ENCODE measurements around the gene GATA5.

GATA5 gene

DNA sequence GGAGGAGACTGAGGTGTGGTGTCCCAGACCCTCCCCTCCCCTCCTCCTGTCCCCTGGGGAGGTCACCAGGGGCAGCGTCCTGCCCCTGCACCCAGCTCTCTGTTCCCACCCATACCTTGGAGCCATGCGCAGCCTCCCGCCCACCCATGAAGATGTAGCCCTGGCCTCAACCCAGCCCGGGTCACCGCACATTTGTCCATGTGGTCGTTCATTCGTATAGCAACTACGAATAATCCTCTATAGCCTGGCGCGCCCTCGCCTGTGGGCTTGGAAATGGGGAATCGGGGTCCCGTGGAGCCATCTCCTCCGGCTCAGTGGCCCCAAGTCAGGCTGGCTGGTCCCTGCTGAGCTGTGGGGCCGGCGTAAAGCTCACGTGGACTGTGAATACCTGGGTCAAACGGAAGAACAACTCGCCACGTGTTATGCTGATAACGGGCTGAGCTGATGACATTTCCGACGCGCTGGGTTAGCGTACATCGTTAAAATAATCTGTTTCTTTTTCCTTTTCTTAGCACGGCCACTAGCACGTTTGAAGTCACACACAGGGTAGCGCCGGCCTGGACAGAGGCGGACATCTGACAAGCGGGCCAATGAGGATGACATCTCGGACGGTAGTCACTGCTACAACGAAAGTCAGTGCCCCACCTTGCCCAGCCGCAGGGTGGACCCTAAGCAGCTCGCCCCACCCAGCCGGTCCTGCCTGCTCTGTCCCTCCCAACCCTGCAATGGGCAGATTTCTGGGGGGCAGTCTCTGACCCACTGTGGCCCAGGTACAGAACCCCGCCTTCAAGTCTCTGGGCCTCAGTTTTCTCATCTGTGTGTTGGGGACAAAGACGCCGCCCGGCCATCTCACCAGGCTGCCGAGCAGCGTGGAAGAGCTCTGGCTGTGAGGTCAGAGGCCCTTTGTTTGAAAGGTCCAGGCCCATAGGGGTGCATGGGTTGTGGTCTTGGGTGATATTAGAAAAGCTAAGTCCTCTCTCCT lies 28.6 kb downstream of the GATA5 start:
- Histone ChIP-seq H3K4me1 (ENCODE audit: control insufficient read depth in 2 of 2, insufficient read depth in 2 of 2, low read length in 2 of 2) (no peaks in the 10 kb centered on the region), H3K9me3 (ENCODE audit: control insufficient read depth in 2 of 2, low read length in 2 of 2) (no peaks in the 10 kb centered on the region), H3K4me3 (ENCODE audit: low read length in 2 of 2) (no peak overlapping the region), H3K36me3 (ENCODE audit: control insufficient read depth in 2 of 2, insufficient read depth in 2 of 2, low read length in 2 of 2) (no peaks in the 10 kb centered on the region), H3K27me3 (ENCODE audit: control insufficient read depth in 2 of 2, insufficient read depth in 2 of 2, low read length in 2 of 2) (peaks cover 0 to 6% of the 10 kb centered on the region in 2 donors), H3K9ac (ENCODE audit: low read depth in 1 of 2, low read length in 2 of 2) (no peak overlapping the region), H3K27ac (ENCODE audit: low read depth in 2 of 2, low read length in 2 of 2) (no peak overlapping the region)

DNA sequence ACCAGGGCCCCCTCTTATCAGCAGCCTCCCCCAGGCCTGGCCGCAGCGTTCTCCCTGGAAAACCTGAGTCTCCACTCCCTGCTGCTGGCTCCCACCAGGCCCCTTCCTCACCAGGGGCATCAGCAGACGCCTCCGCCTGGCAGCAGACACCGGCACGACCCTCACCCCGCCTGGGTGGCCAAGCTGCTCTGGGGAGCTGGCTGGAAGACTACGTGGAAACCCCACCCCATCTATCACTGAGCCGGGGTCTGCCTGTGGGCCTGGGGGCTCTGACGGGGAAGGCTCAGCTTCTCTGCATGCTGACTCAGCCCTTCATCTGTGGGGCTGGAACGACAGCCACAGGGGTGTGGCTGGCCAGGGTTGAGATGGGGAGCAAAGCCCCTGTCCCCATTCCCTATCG lies 29.3 kb downstream of the GATA5 start:
- no peak overlapping the region for H3K27ac ChIP-seq (ENCODE audit: low read depth in 2 of 2, low read length in 2 of 2)
- H3K36me3 ChIP-seq (ENCODE audit: control insufficient read depth in 2 of 2, insufficient read depth in 2 of 2, low read length in 2 of 2) = no peaks in the 10 kb centered on the region
- H3K4me1 ChIP-seq (ENCODE audit: control insufficient read depth in 2 of 2, insufficient read depth in 2 of 2, low read length in 2 of 2) = no peaks in the 10 kb centered on the region
- H3K27me3 ChIP-seq (ENCODE audit: control insufficient read depth in 2 of 2, insufficient read depth in 2 of 2, low read length in 2 of 2) = peaks cover 0 to 4% of the 10 kb centered on the region in 2 donors
- H3K9me3 ChIP-seq (ENCODE audit: control insufficient read depth in 2 of 2, low read length in 2 of 2) = no peaks in the 10 kb centered on the region
- H3K4me3 ChIP-seq (ENCODE audit: low read length in 2 of 2) = no peak overlapping the region
- H3K9ac ChIP-seq (ENCODE audit: low read depth in 1 of 2, low read length in 2 of 2) = no peak overlapping the region

DNA sequence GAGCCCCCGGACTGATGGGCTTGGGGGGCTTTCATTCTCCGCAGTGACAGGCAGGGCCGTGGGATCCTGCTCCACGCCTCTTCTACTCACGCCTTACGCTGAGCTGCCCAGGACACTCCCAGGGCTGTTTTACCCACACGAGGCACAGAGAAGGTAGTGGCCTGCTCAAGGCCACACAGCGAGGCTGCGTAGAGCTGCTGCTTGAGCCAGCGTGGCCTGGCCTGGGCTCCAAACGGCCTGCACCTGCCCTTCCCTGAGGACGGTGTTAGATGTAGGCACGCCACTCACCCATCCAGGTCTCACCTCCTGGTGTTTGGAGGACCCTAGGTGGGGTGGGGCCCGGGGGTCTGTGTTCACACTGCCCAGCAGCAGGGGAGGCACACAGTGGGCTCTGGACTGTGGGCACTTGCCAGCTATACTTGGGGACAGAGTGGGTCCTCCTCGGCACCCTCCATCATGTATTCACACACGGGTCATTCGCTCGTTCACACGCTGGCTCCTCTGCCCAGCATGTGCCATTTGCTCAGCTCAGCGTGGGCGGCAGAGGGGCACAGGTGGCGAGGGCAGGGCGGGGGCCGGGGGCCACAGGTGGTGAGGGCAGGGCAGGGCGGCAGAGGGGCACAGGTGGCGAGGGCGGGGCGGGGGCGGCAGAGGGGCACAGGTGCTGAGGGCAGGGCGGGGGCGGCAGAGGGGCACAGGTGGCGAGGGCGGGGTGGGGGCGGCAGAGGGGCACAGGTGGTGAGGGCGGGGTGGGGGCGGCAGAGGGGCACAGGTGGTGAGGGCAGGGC lies 30.0 kb downstream of the GATA5 start:
- H3K27ac ChIP-seq (ENCODE audit: low read depth in 2 of 2, low read length in 2 of 2) = no peak overlapping the region
- H3K36me3 ChIP-seq (ENCODE audit: control insufficient read depth in 2 of 2, insufficient read depth in 2 of 2, low read length in 2 of 2) = no peaks in the 10 kb centered on the region
- H3K27me3 ChIP-seq (ENCODE audit: control insufficient read depth in 2 of 2, insufficient read depth in 2 of 2, low read length in 2 of 2) = peaks cover 0 to 4% of the 10 kb centered on the region in 2 donors
- no peaks in the 10 kb centered on the region for H3K9me3 ChIP-seq (ENCODE audit: control insufficient read depth in 2 of 2, low read length in 2 of 2)
- no peak overlapping the region for H3K9ac ChIP-seq (ENCODE audit: low read depth in 1 of 2, low read length in 2 of 2)
- H3K4me1 ChIP-seq (ENCODE audit: control insufficient read depth in 2 of 2, insufficient read depth in 2 of 2, low read length in 2 of 2) = no peaks in the 10 kb centered on the region
- no peak overlapping the region for H3K4me3 ChIP-seq (ENCODE audit: low read length in 2 of 2)

DNA sequence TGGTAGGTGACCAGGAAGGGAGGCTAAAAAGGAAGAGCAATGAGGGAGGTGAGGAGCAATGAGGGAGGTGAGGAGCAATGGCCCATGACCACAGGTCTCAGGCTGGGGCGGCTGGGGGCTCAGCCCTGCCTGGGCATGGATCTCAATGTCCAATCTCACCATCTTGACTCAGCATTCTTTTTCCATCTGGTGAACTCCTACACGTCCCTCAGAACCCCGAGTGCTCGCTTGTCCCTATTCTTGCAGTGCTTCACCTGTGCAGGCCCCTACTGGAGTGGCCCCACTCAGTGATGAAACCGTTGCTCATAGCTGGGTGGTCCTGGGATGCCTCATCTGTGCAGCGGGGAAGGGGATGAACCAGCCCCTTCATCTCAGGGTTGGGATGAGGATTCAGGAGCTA lies 31.5 kb downstream of the GATA5 start:
- H3K4me1 ChIP-seq (ENCODE audit: control insufficient read depth in 2 of 2, insufficient read depth in 2 of 2, low read length in 2 of 2) = no peaks in the 10 kb centered on the region
- no peak overlapping the region for H3K4me3 ChIP-seq (ENCODE audit: low read length in 2 of 2)
- H3K9ac ChIP-seq (ENCODE audit: low read depth in 1 of 2, low read length in 2 of 2) = no peak overlapping the region
- peaks cover 2 to 4% of the 10 kb centered on the region in 2 donors for H3K27me3 ChIP-seq (ENCODE audit: control insufficient read depth in 2 of 2, insufficient read depth in 2 of 2, low read length in 2 of 2)
- H3K36me3 ChIP-seq (ENCODE audit: control insufficient read depth in 2 of 2, insufficient read depth in 2 of 2, low read length in 2 of 2) = no peaks in the 10 kb centered on the region
- H3K9me3 ChIP-seq (ENCODE audit: control insufficient read depth in 2 of 2, low read length in 2 of 2) = no peaks in the 10 kb centered on the region
- no peak overlapping the region for H3K27ac ChIP-seq (ENCODE audit: low read depth in 2 of 2, low read length in 2 of 2)

DNA sequence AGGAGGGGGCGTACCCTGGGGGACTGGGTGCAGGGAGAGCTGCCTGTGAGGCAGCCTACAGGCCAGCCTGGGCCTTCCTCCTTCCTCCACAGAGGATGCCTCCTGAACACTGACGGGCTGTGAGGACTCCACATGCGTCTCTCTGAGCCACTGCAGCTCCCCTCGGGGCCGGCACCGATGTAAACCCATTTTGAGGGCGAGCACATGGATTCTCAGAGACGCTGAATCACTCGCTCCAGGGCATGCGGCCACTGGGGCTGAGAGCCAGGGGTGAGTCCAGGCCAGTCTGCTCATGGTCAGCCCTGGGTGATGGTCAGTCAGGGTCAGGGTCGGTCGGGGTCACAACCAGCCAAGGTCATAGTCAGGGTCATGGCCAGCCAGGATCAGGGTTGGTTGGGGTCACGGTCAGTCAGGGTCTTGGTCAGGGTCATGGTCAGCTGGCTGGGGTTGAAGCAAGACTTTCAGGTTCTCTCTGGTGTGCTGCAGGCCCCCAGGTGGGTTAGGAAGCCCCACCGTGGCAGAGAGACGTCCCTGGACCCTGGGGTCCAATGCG lies 33.7 kb downstream of the GATA5 start:
- Histone ChIP-seq H3K27ac (ENCODE audit: low read depth in 2 of 2, low read length in 2 of 2) (no peak overlapping the region), H3K27me3 (ENCODE audit: control insufficient read depth in 2 of 2, insufficient read depth in 2 of 2, low read length in 2 of 2) (peaks cover 2 to 4% of the 10 kb centered on the region in 2 donors), H3K9ac (ENCODE audit: low read depth in 1 of 2, low read length in 2 of 2) (no peak overlapping the region), H3K4me3 (ENCODE audit: low read length in 2 of 2) (no peak overlapping the region), H3K4me1 (ENCODE audit: control insufficient read depth in 2 of 2, insufficient read depth in 2 of 2, low read length in 2 of 2) (no peaks in the 10 kb centered on the region), H3K9me3 (ENCODE audit: control insufficient read depth in 2 of 2, low read length in 2 of 2) (no peaks in the 10 kb centered on the region), H3K36me3 (ENCODE audit: control insufficient read depth in 2 of 2, insufficient read depth in 2 of 2, low read length in 2 of 2) (no peaks in the 10 kb centered on the region)

DNA sequence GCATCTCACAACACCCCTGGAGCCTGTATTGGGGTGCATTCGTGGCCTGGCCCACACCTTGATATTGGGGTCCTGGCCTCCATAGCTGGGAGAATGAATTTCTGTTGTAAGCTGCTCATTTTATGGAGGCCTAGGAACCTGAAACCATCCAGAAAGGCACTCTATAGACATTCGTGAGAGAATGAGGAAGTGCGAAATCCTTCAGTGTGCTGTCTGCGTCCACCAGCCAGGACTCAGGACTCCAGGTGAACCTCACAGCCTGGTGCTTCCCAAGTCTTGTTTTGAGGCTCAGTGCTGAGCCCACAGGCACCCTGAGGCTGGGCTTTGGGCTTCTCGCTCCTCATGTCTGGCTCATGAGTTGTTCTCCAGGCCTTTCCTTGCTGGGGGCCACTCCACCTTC lies 36.6 kb downstream of the GATA5 start:
- no peak overlapping the region for H3K4me3 ChIP-seq (ENCODE audit: low read length in 2 of 2)
- H3K36me3 ChIP-seq (ENCODE audit: control insufficient read depth in 2 of 2, insufficient read depth in 2 of 2, low read length in 2 of 2) = no peaks in the 10 kb centered on the region
- peaks cover 0 to 2% of the 10 kb centered on the region in 2 donors for H3K4me1 ChIP-seq (ENCODE audit: control insufficient read depth in 2 of 2, insufficient read depth in 2 of 2, low read length in 2 of 2)
- H3K9me3 ChIP-seq (ENCODE audit: control insufficient read depth in 2 of 2, low read length in 2 of 2) = no peaks in the 10 kb centered on the region
- H3K27me3 ChIP-seq (ENCODE audit: control insufficient read depth in 2 of 2, insufficient read depth in 2 of 2, low read length in 2 of 2) = peaks cover 0 to 16% of the 10 kb centered on the region in 2 donors
- H3K27ac ChIP-seq (ENCODE audit: low read depth in 2 of 2, low read length in 2 of 2) = no peak overlapping the region
- no peak overlapping the region for H3K9ac ChIP-seq (ENCODE audit: low read depth in 1 of 2, low read length in 2 of 2)

DNA sequence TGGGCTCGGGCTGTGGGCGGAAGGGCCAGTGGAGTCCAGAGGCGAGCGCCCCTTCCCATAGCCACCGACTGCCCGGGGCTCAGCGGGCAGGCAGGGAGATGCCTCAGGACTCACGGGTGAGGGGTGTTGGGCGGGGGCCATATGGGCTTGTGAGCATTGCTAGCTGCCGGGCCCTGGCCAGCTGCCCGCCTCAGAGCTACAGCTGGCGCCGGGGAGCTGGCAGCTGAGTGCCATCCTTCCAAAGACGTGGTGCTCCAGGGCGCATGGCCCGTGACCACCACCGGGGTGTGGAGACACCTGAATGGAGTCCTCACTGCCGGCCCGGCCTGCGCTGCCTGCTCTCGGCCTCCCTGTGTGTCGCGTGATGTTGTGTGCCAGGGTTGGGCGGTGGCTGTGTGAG lies 37.9 kb downstream of the GATA5 start:
- H3K4me3 ChIP-seq (ENCODE audit: low read length in 2 of 2) = no peak overlapping the region
- no peak overlapping the region for H3K27ac ChIP-seq (ENCODE audit: low read depth in 2 of 2, low read length in 2 of 2)
- H3K4me1 ChIP-seq (ENCODE audit: control insufficient read depth in 2 of 2, insufficient read depth in 2 of 2, low read length in 2 of 2) = peaks cover 0 to 11% of the 10 kb centered on the region in 2 donors
- no peaks in the 10 kb centered on the region for H3K36me3 ChIP-seq (ENCODE audit: control insufficient read depth in 2 of 2, insufficient read depth in 2 of 2, low read length in 2 of 2)
- no peaks in the 10 kb centered on the region for H3K9me3 ChIP-seq (ENCODE audit: control insufficient read depth in 2 of 2, low read length in 2 of 2)
- peaks cover 0 to 17% of the 10 kb centered on the region in 2 donors for H3K27me3 ChIP-seq (ENCODE audit: control insufficient read depth in 2 of 2, insufficient read depth in 2 of 2, low read length in 2 of 2)
- H3K9ac ChIP-seq (ENCODE audit: low read depth in 1 of 2, low read length in 2 of 2) = no peak overlapping the region

DNA sequence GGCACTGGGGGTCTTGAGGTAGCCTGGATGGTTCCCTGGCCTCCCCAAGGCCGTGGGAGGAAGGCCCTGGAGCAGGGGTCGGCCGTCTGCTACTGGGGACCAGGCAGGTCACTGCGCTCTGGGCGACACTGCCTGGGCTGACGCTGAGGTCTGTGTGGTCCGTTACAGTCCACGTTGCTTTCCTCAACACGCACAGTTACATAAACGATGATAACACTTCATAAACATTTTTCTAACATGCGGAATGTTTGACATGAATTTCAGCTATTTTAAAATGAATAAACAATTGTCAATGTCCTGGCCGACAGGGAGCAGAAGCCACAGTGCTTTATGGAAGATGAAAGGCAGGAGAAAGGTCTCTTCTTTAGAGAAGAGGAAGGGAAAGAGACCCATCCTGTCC lies 38.3 kb downstream of the GATA5 start:
- H3K9me3 ChIP-seq (ENCODE audit: control insufficient read depth in 2 of 2, low read length in 2 of 2) = no peaks in the 10 kb centered on the region
- H3K4me3 ChIP-seq (ENCODE audit: low read length in 2 of 2) = no peak overlapping the region
- peaks cover 0 to 17% of the 10 kb centered on the region in 2 donors for H3K27me3 ChIP-seq (ENCODE audit: control insufficient read depth in 2 of 2, insufficient read depth in 2 of 2, low read length in 2 of 2)
- no peak overlapping the region for H3K9ac ChIP-seq (ENCODE audit: low read depth in 1 of 2, low read length in 2 of 2)
- H3K4me1 ChIP-seq (ENCODE audit: control insufficient read depth in 2 of 2, insufficient read depth in 2 of 2, low read length in 2 of 2) = peaks cover 0 to 11% of the 10 kb centered on the region in 2 donors
- H3K27ac ChIP-seq (ENCODE audit: low read depth in 2 of 2, low read length in 2 of 2) = no peak overlapping the region
- H3K36me3 ChIP-seq (ENCODE audit: control insufficient read depth in 2 of 2, insufficient read depth in 2 of 2, low read length in 2 of 2) = no peaks in the 10 kb centered on the region

DNA sequence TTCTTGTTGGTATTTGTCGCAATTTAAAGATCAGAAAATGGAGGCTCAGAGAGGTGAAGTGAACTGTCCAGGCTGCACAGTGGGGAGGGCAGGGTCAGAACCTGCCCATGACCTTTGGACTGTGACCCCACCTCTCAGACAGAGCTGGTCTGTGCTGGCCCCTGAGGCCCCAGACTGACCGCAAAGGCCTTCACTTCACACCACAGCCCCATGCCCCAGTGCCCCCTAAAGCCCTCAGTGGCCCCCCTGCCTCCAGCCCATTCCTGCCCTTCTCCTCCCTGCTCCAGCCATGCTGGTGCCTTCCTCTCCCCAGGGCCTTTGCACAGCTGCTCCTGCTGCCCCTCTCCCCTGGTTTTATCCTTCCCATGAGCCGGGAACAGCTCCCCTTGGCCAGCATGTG lies 39.1 kb downstream of the GATA5 start:
- Histone ChIP-seq H3K9me3 (ENCODE audit: control insufficient read depth in 2 of 2, low read length in 2 of 2) (no peaks in the 10 kb centered on the region), H3K36me3 (ENCODE audit: control insufficient read depth in 2 of 2, insufficient read depth in 2 of 2, low read length in 2 of 2) (no peaks in the 10 kb centered on the region), H3K9ac (ENCODE audit: low read depth in 1 of 2, low read length in 2 of 2) (no peak overlapping the region), H3K4me1 (ENCODE audit: control insufficient read depth in 2 of 2, insufficient read depth in 2 of 2, low read length in 2 of 2) (peaks cover 0 to 11% of the 10 kb centered on the region in 2 donors), H3K4me3 (ENCODE audit: low read length in 2 of 2) (no peak overlapping the region), H3K27me3 (ENCODE audit: control insufficient read depth in 2 of 2, insufficient read depth in 2 of 2, low read length in 2 of 2) (peaks cover 0 to 17% of the 10 kb centered on the region in 2 donors), H3K27ac (ENCODE audit: low read depth in 2 of 2, low read length in 2 of 2) (no peak overlapping the region)

All from mucosa of rectum (tissue), 2 donors.